ENCODE data around the gene SPARCL1.

DNA sequence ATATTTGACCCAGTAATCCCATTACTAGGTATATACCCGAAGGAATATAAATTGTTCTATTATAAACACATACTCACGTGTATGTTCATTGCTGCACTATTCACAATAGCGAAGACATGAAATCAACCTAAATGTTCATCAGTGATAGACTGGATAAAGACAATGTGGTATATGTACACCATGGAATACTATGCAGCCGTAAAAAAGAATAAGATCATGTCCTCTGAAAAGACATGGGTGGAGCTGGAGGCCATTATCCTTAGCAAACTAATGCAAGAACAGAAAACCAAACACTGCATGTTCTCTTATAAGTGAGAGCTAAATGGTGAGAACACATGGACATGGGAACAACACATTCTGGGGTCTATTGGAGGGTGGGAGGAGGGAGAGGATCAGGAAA lies 70.3 kb downstream of the SPARCL1 start:
- TF ChIP-seq, protein P1, sequence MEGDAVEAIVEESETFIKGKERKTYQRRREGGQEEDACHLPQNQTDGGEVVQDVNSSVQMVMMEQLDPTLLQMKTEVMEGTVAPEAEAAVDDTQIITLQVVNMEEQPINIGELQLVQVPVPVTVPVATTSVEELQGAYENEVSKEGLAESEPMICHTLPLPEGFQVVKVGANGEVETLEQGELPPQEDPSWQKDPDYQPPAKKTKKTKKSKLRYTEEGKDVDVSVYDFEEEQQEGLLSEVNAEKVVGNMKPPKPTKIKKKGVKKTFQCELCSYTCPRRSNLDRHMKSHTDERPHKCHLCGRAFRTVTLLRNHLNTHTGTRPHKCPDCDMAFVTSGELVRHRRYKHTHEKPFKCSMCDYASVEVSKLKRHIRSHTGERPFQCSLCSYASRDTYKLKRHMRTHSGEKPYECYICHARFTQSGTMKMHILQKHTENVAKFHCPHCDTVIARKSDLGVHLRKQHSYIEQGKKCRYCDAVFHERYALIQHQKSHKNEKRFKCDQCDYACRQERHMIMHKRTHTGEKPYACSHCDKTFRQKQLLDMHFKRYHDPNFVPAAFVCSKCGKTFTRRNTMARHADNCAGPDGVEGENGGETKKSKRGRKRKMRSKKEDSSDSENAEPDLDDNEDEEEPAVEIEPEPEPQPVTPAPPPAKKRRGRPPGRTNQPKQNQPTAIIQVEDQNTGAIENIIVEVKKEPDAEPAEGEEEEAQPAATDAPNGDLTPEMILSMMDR (conservative IDR thresholded peaks at IDR 0.05; ENCODE audit: low read length), result no peak
- TF ChIP-seq EZH2phosphoT487 (IDR thresholded peaks at IDR 0.05; ENCODE audit: borderline replicate concordance, low read depth, low read length), result no peak

All from OCI-LY7 (cell line).